H9 (cell line): ENCODE results near the gene PLXND1. TPM values are rescaled to one million over a fixed set of nuclear protein-coding genes. Genes with fewer than 3 reads are reported as not detected.
A peak's percentile ranks its signal among the peaks of the same experiment; 100 is the strongest.

ENCODE experiments used
- DNase-seq: peaks from one replicate; pipeline ENCODE4 v3.0.0-alpha.2; 2017
- H2AFZ ChIP-seq: one replicate; pipeline ENCODE4 v1.6.1; 2013; ENCODE audit warnings: mild to moderate bottlenecking, low read length, control low read depth, moderate library complexity
- H2AK5ac ChIP-seq: 2 replicates; pipeline ENCODE4 v1.6.1; 2013; ENCODE audit warnings: low read length, control low read depth, mixed read lengths; ENCODE audit not compliant: insufficient read length
- H2BK120ac ChIP-seq: one replicate; pipeline ENCODE4 v1.6.1; 2013; ENCODE audit warnings: low read depth, mild to moderate bottlenecking, low read length, control low read depth, inconsistent platforms; ENCODE audit not compliant: poor library complexity, severe bottlenecking
- H2BK12ac ChIP-seq: 2 replicates; pipeline ENCODE4 v1.6.1; 2013; ENCODE audit warnings: low read length, control low read depth, mixed read lengths, low read depth; ENCODE audit not compliant: insufficient read length
- H2BK15ac ChIP-seq: 2 replicates; pipeline ENCODE4 v1.6.1; 2013; ENCODE audit warnings: low read depth, low read length, control low read depth
- H2BK20ac ChIP-seq: one replicate; pipeline ENCODE4 v1.6.1; 2013; ENCODE audit warnings: low read depth, mild to moderate bottlenecking, low read length, control low read depth, inconsistent platforms; ENCODE audit not compliant: poor library complexity, severe bottlenecking
- H2BK5ac ChIP-seq: 2 replicates; pipeline ENCODE4 v1.6.1; 2013; ENCODE audit warnings: low read length, control low read depth, mixed read lengths; ENCODE audit not compliant: insufficient read length
- H3K14ac ChIP-seq: 2 replicates; pipeline ENCODE4 v1.6.1; 2013; ENCODE audit warnings: low read length, control low read depth; ENCODE audit not compliant: insufficient read depth
- H3K18ac ChIP-seq: 2 replicates; pipeline ENCODE4 v1.6.1; 2013; ENCODE audit warnings: low read depth, mild to moderate bottlenecking, mixed read lengths, low read length, control low read depth; ENCODE audit not compliant: insufficient read length
- H3K23ac ChIP-seq: 2 replicates; pipeline ENCODE4 v1.6.1; 2013; ENCODE audit warnings: low read length, control low read depth, mixed read lengths, low read depth; ENCODE audit not compliant: insufficient read length
- H3K23me2 ChIP-seq: 2 replicates; pipeline ENCODE4 v1.6.1; 2013; ENCODE audit warnings: low read depth, mild to moderate bottlenecking, mixed read lengths, low read length, control low read depth; ENCODE audit not compliant: insufficient read length, poor library complexity, severe bottlenecking
- H3K27ac ChIP-seq: 2 replicates; pipeline ENCODE4 v1.5.1; 2013; ENCODE audit warnings: low read length, control low read depth, mixed read lengths, low read depth; ENCODE audit not compliant: insufficient read length
- H3K27me3 ChIP-seq: 2 replicates; pipeline ENCODE4 v1.6.1; 2013; ENCODE audit warnings: low read length, control low read depth, inconsistent platforms; ENCODE audit not compliant: insufficient read depth
- H3K4ac ChIP-seq: 2 replicates; pipeline ENCODE4 v1.6.1; 2013; ENCODE audit warnings: low read depth, mild to moderate bottlenecking, control low read depth, inconsistent platforms, low read length, moderate library complexity
- H3K4me1 ChIP-seq: 2 replicates; pipeline ENCODE4 v1.6.1; 2013; ENCODE audit warnings: low read length, control low read depth, inconsistent platforms; ENCODE audit not compliant: insufficient read depth
- H3K4me2 ChIP-seq: 2 replicates; pipeline ENCODE4 v1.6.1; 2013; ENCODE audit warnings: low read length, control low read depth, mixed read lengths; ENCODE audit not compliant: insufficient read length, insufficient read depth
- H3K56ac ChIP-seq: 2 replicates; pipeline ENCODE4 v1.6.1; 2013; ENCODE audit warnings: low read depth, mild to moderate bottlenecking, mixed read lengths, low read length, control low read depth; ENCODE audit not compliant: insufficient read length
- H3K79me1 ChIP-seq: 2 replicates; pipeline ENCODE4 v1.6.1; 2013; ENCODE audit warnings: low read depth, mild to moderate bottlenecking, moderate library complexity, low read length, control low read depth, inconsistent platforms; ENCODE audit not compliant: insufficient read depth, poor library complexity, severe bottlenecking
- H3K79me2 ChIP-seq: 2 replicates; pipeline ENCODE4 v1.6.1; 2013; ENCODE audit warnings: low read length, control low read depth, inconsistent platforms; ENCODE audit not compliant: insufficient read depth
- H3K9ac ChIP-seq: 2 replicates; pipeline ENCODE4 v1.6.1; 2013; ENCODE audit warnings: low read length, control low read depth, mixed read lengths; ENCODE audit not compliant: insufficient read length; ENCODE audit errors: extremely low read depth
- H3K9me3 ChIP-seq: one replicate; pipeline ENCODE4 v1.6.1; 2013; ENCODE audit warnings: low read depth, low read length, inconsistent platforms; ENCODE audit not compliant: control insufficient read depth
- H3T11ph ChIP-seq: one replicate; pipeline ENCODE4 v1.6.1; 2013; ENCODE audit warnings: mild to moderate bottlenecking, low read length, control low read depth, inconsistent platforms
- H4K20me1 ChIP-seq: one replicate; pipeline ENCODE4 v1.6.1; 2013; ENCODE audit not compliant: control insufficient read depth, insufficient read length, insufficient read depth
- H4K5ac ChIP-seq: 2 replicates; pipeline ENCODE4 v1.6.1; 2013; ENCODE audit warnings: low read depth, mild to moderate bottlenecking, mixed read lengths, low read length, control low read depth; ENCODE audit not compliant: insufficient read length
- H4K8ac ChIP-seq: replicated peaks from 2 replicates; pipeline ENCODE4 v1.6.1; 2013; ENCODE audit warnings: low read length, control low read depth, mixed read lengths, low read depth; ENCODE audit not compliant: insufficient read length
- H4K91ac ChIP-seq: 2 replicates; pipeline ENCODE4 v1.6.1; 2013; ENCODE audit warnings: low read depth, mild to moderate bottlenecking, moderate library complexity, mixed read lengths, low read length, control low read depth; ENCODE audit not compliant: insufficient read length
- H3K27ac Mint-ChIP-seq, 3 experiments: 2 replicates in 2 of 3; 3 replicates in 1 of 3; pipeline ENCODE4 v1.8.0; 2020 to 2021; ENCODE audit warnings: mixed read lengths in 3 of 3, mild to moderate bottlenecking in 1 of 3, moderate library complexity in 1 of 3
- H3K27me3 Mint-ChIP-seq: 2 replicates; pipeline ENCODE4 v1.8.0; 2021; ENCODE audit warnings: low read depth, mild to moderate bottlenecking, moderate library complexity, mixed read lengths
- H3K36me3 Mint-ChIP-seq, 3 experiments: 2 replicates in 2 of 3; 3 replicates in 1 of 3; pipeline ENCODE4 v1.8.0; 2020 to 2021; ENCODE audit warnings: low read depth in 3 of 3, mixed read lengths in 3 of 3; ENCODE audit not compliant: insufficient read depth in 1 of 3
- H3K4me1 Mint-ChIP-seq, 2 experiments: 2 replicates each; pipeline ENCODE4 v1.8.0; 2020; ENCODE audit warnings: mixed read lengths in 2 of 2
- H3K4me3 Mint-ChIP-seq, 2 experiments: 2 replicates in 1 of 2; 3 replicates in 1 of 2; pipeline ENCODE4 v1.8.0; 2020 to 2021; ENCODE audit warnings: mild to moderate bottlenecking in 2 of 2, mixed read lengths in 2 of 2, moderate library complexity in 1 of 2
- H3K9me3 Mint-ChIP-seq, 2 experiments: 2 replicates in 1 of 2; 3 replicates in 1 of 2; pipeline ENCODE4 v1.8.0; 2020; ENCODE audit warnings: mild to moderate bottlenecking in 2 of 2, mixed read lengths in 2 of 2, moderate library complexity in 1 of 2
- WGBS: extraction: QIAGEN DNeasy Blood & Tissue Kit; methylation state at CpG from one replicate; pipeline ENCODE4 v1.1.7; 2013; ENCODE audit warnings: missing lambda C conversion rate, low lambda C conversion rate, mixed read lengths; ENCODE audit not compliant: insufficient read length; ENCODE audit errors: extremely low coverage; 5-methylcytosine and 5-hydroxymethylcytosine counted together
- total RNA-seq: library from RNA; stranded (reverse); gene quantifications from 2 replicates; pipeline ENCODE4 v1.2.1, GENCODE V29; 2021
- TF ChIP-seq, protein P1 (sequence below): fragments of 200-600 bp; sonication (generic); conservative IDR thresholded peaks from 3 replicates; pipeline ENCODE4 v1.8.0; 2021; ENCODE audit warnings: antibody characterized with exemption, mild to moderate bottlenecking

The PLXND1 gene
- total RNA-seq, 1 experiment from 2014 or later = 50.9 TPM

DNA sequence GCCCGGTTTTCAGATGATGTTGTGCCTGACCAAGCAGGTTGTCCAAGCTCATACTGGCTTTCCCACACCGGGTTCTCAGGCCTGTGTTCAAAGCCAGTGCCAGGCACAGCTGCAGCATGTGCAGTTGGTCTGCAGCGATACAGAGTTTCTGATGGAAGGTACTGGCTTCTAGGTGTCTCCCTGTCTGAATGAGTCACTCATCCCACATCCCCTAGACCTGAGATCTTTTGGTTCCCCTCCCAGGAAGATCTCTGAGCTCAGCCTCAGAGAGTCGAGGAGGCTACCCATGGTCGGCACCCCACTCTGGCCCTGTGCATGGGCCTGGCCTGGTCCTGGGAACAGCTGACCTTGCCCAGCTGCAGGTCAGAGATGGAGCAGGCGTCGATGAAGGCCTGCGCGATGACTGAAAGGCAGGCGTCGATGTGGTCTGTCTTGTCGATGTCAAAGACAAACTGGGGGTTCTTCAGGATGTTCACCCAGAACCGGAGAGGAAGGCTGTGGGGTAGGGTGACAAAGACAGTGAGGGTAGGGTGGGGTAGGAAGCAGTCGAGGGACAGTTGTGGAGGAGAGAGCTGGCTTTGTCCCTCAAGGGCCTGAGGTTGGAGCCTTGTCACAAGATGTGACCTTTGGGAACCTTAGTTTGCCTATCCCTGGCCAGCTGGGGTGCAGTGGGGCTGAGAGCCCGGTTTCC, 48.2 kb downstream of the PLXND1 start:
- H3K79me1 ChIP-seq = no peaks in the 10 kb centered on the region
- H3T11ph ChIP-seq = no peak overlapping the region
- no peak overlapping the region for H4K5ac ChIP-seq
- no peaks in the 10 kb centered on the region; the same call in 1 of the 2 replicates for H3K4me1 ChIP-seq
- H4K8ac ChIP-seq = no peak overlapping the region
- Mint-ChIP-seq H3K27me3 (no peaks in the 10 kb centered on the region; the same call in 1 of the 2 replicates), H3K36me3 (peaks cover 0 to 29% (median 3%) of the 10 kb centered on the region in 3 experiments; a peak in 2 of 7 replicates), H3K27ac (peak overlapping the region in 2 of 3 experiments; percentile 55 to 92; a peak in 4 of 7 replicates), H3K4me1 (peaks cover 19 to 51% of the 10 kb centered on the region in 2 experiments), H3K9me3 (no peaks in the 10 kb centered on the region), H3K4me3 (peak overlapping the region in 1 of 2 experiments; percentile 34; a peak in 1 of 5 replicates)
- no peak overlapping the region for H2BK120ac ChIP-seq
- H4K20me1 ChIP-seq = no peaks in the 10 kb centered on the region
- DNase-seq = no peak
- no peak overlapping the region; the same call in 1 of the 2 replicates for H3K14ac ChIP-seq
- H3K23ac ChIP-seq = no peak overlapping the region
- TF ChIP-seq, protein P1, sequence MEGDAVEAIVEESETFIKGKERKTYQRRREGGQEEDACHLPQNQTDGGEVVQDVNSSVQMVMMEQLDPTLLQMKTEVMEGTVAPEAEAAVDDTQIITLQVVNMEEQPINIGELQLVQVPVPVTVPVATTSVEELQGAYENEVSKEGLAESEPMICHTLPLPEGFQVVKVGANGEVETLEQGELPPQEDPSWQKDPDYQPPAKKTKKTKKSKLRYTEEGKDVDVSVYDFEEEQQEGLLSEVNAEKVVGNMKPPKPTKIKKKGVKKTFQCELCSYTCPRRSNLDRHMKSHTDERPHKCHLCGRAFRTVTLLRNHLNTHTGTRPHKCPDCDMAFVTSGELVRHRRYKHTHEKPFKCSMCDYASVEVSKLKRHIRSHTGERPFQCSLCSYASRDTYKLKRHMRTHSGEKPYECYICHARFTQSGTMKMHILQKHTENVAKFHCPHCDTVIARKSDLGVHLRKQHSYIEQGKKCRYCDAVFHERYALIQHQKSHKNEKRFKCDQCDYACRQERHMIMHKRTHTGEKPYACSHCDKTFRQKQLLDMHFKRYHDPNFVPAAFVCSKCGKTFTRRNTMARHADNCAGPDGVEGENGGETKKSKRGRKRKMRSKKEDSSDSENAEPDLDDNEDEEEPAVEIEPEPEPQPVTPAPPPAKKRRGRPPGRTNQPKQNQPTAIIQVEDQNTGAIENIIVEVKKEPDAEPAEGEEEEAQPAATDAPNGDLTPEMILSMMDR = no peak
- WGBS = no CpG with 5 or more reads among the region's 15 CpGs
- H3K4ac ChIP-seq = no peak overlapping the region
- no peak overlapping the region for H2BK15ac ChIP-seq
- no peak overlapping the region for H2AK5ac ChIP-seq
- no peaks in the 10 kb centered on the region for H3K23me2 ChIP-seq
- H3K27ac ChIP-seq = no peak overlapping the region
- H3K56ac ChIP-seq = no peak overlapping the region
- no peaks in the 10 kb centered on the region for H3K79me2 ChIP-seq
- no peaks in the 10 kb centered on the region for H3K27me3 ChIP-seq
- no peak overlapping the region for H3K4me2 ChIP-seq
- no peak overlapping the region for H2BK5ac ChIP-seq
- no peaks in the 10 kb centered on the region for H3K9me3 ChIP-seq
- no peak overlapping the region for H2BK20ac ChIP-seq
- no peak overlapping the region for H3K18ac ChIP-seq
- no peak overlapping the region for H4K91ac ChIP-seq
- H3K9ac ChIP-seq = no peak overlapping the region
- no peak overlapping the region for H2AFZ ChIP-seq
- no peak overlapping the region for H2BK12ac ChIP-seq
